ENCODE measurements around the gene FGF14. TPM values are rescaled to one million over a fixed set of nuclear protein-coding genes. Genes with fewer than 3 reads are reported as not detected.

Gene FGF14
- total RNA-seq, 2 donors from 2014 or later: 0.14 TPM

DNA sequence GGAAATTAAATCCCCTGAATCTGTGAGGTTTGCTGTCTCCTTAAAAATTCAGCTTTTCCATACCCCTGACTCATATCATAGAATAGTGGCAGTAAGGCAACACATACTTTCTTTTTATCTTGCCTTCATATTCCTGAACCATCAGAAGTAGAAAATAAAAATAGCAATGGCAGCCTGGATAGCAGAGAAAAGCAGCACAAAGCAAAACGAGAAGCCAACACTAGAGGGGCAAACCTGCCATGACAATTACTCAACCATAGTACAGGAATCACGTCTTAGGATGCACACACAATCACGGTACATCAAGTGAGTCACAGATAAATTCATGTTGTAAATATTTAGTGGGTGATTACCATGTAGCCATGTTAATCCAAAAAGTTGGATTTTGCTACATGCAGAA is 606.4 kb downstream of the FGF14 start:
- Histone ChIP-seq H3K27ac (no peak overlapping the region), H3K4me1 (ENCODE audit: control insufficient read depth in 1 of 2, low read depth in 2 of 2) (no peaks in the 10 kb centered on the region), H3K4me3 (no peak overlapping the region), H3K36me3 (no peaks in the 10 kb centered on the region), H3K27me3 (replicated peaks; ENCODE audit: insufficient read depth) (no peaks in the 10 kb centered on the region), H3K9me3 (no peaks in the 10 kb centered on the region)
- no peak for ATAC-seq (ENCODE audit: insufficient number of reproducible peaks, low FRiP score, low read depth)
- no peak for TF ChIP-seq CTCF (IDR thresholded peaks at IDR 0.05)
- DNase-seq (ENCODE audit: low spot score): no peak

GRCh38 chr13:101795025-101795424 is 606.8 kb downstream of the FGF14 start:
- Histone ChIP-seq H3K27me3 (replicated peaks; ENCODE audit: insufficient read depth) (no peaks in the 10 kb centered on the region), H3K36me3 (no peaks in the 10 kb centered on the region), H3K4me1 (ENCODE audit: control insufficient read depth in 1 of 2, low read depth in 2 of 2) (no peaks in the 10 kb centered on the region), H3K4me3 (no peak overlapping the region), H3K27ac (no peak overlapping the region), H3K9me3 (no peaks in the 10 kb centered on the region)
- DNase-seq (ENCODE audit: low spot score) (no peak), ATAC-seq (ENCODE audit: insufficient number of reproducible peaks, low FRiP score, low read depth) (no peak)
- TF ChIP-seq CTCF (IDR thresholded peaks at IDR 0.05): no peak

- ATAC-seq (ENCODE audit: insufficient number of reproducible peaks, low FRiP score, low read depth) (no peak), DNase-seq (ENCODE audit: low spot score) (no peak)
- no peaks in the 10 kb centered on the region for H3K9me3 ChIP-seq
- no peaks in the 10 kb centered on the region for H3K36me3 ChIP-seq
- no peaks in the 10 kb centered on the region for H3K27me3 ChIP-seq (replicated peaks; ENCODE audit: insufficient read depth)
- H3K4me3 ChIP-seq: no peak overlapping the region
- no peak for TF ChIP-seq CTCF (IDR thresholded peaks at IDR 0.05)
- H3K27ac ChIP-seq: no peak overlapping the region
- no peaks in the 10 kb centered on the region for H3K4me1 ChIP-seq (ENCODE audit: control insufficient read depth in 1 of 2, low read depth in 2 of 2)
Observed at GRCh38 chr13:101792189-101792588, 609.7 kb downstream of the FGF14 start.

- TF ChIP-seq CTCF (IDR thresholded peaks at IDR 0.05): no peak
- H3K4me1 ChIP-seq (ENCODE audit: control insufficient read depth in 1 of 2, low read depth in 2 of 2): no peaks in the 10 kb centered on the region
- no peaks in the 10 kb centered on the region for H3K27me3 ChIP-seq (replicated peaks; ENCODE audit: insufficient read depth)
- H3K9me3 ChIP-seq: no peaks in the 10 kb centered on the region
- DNase-seq (ENCODE audit: low spot score) (no peak), ATAC-seq (ENCODE audit: insufficient number of reproducible peaks, low FRiP score, low read depth) (no peak)
- H3K27ac ChIP-seq: no peak overlapping the region
- H3K4me3 ChIP-seq: no peak overlapping the region
- H3K36me3 ChIP-seq: no peaks in the 10 kb centered on the region
Observed at GRCh38 chr13:101785858-101786257, 616.0 kb downstream of the FGF14 start.

- no peaks in the 10 kb centered on the region for H3K36me3 ChIP-seq
- no peak for TF ChIP-seq CTCF (IDR thresholded peaks at IDR 0.05)
- DNase-seq (ENCODE audit: low spot score): no peak
- H3K4me3 ChIP-seq: no peak overlapping the region
- no peaks in the 10 kb centered on the region for H3K27me3 ChIP-seq (replicated peaks; ENCODE audit: insufficient read depth)
- H3K27ac ChIP-seq: no peak overlapping the region
- H3K9me3 ChIP-seq: no peaks in the 10 kb centered on the region
- ATAC-seq (ENCODE audit: insufficient number of reproducible peaks, low FRiP score, low read depth): no peak
- no peaks in the 10 kb centered on the region for H3K4me1 ChIP-seq (ENCODE audit: control insufficient read depth in 1 of 2, low read depth in 2 of 2)
Observed at GRCh38 chr13:101784313-101784712, 617.5 kb downstream of the FGF14 start.
